ENCODE results near the gene SRRM5. TPM values are rescaled to one million over a fixed set of nuclear protein-coding genes. Genes with fewer than 3 reads are reported as not detected.

Gene SRRM5
- total and polyA plus RNA-seq, 2 experiments from 2014 or later = 0.08 TPM; not detected in 1

DNA sequence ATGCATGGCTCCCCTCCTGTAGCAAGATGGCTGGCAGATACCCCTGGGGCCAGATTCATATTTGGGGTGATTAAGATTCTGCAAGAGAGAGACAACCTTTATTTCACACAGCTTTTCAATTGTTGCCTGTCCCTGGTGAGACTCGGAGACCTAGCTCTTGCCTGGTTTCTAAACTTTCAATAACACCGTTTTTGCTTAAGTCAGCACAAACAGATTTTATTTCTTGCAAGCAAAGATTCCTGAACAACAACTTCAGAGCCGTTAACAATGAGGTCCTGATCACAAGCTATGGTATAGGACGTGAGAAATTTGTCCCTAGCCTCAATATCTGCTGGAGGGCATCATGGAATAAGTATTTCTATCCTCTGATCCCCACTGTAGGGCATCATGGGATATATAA is 30.6 kb downstream of the SRRM5 start:
- Histone ChIP-seq H3F3A (replicated peaks; ENCODE audit: low read depth) (no peaks in the 10 kb centered on the region), H3K79me2 (replicated peaks; ENCODE audit: insufficient read depth) (no peaks in the 10 kb centered on the region), H3K27me3 (ENCODE audit: insufficient read depth) (peaks cover 45% of the 10 kb centered on the region), H3K4me1 (ENCODE audit: insufficient read depth) (peaks cover 8% of the 10 kb centered on the region; the same call in 1 of the 2 replicates), H3K9me2 (ENCODE audit: insufficient read depth) (no peaks in the 10 kb centered on the region), H3K4me3 (no peak overlapping the region), H3K36me3 (ENCODE audit: insufficient read depth) (no peaks in the 10 kb centered on the region), H2AFZ (no peak overlapping the region), H3K27ac (ENCODE audit: low read depth) (no peak overlapping the region), H3K4me2 (no peak overlapping the region), H4K20me1 (replicated peaks; ENCODE audit: insufficient read depth) (peaks cover 4% of the 10 kb centered on the region; the same call in 1 of the 2 replicates)
- Mint-ChIP-seq H3K4me1 (peaks cover 19% of the 10 kb centered on the region), H3K27ac (no peak overlapping the region), H3K9me3 (peaks cover 18% of the 10 kb centered on the region), H3K36me3 (ENCODE audit: low read depth) (peaks cover 29% of the 10 kb centered on the region), H3K4me3 (no peak overlapping the region), H3K27me3 (ENCODE audit: insufficient read depth, low read depth, poor library complexity) (peaks cover 45% of the 10 kb centered on the region)
- TF ChIP-seq EZH2 (IDR thresholded peaks at IDR 0.05; ENCODE audit: low read depth, unreplicated experiment) (no peak), NANOG (IDR thresholded peaks at IDR 0.05; ENCODE audit: borderline replicate concordance) (no peak), EZH2phosphoT487 (IDR thresholded peaks at IDR 0.05; ENCODE audit: unreplicated experiment) (no peak), STAT1 (IDR thresholded peaks at IDR 0.05; ENCODE audit: unreplicated experiment) (no peak), CTCF (conservative IDR thresholded peaks at IDR 0.05; ENCODE audit: low read depth in 2 of 2) (no peak), CREB1 (CRISPR knock-in tag; IDR thresholded peaks at IDR 0.05; ENCODE audit: low read depth) (no peak), ZNF114 (CRISPR knock-in tag; IDR thresholded peaks at IDR 0.05) (no peak), JUNB (IDR thresholded peaks at IDR 0.05; ENCODE audit: unreplicated experiment) (no peak), ZNF331 (CRISPR knock-in tag; IDR thresholded peaks at IDR 0.05; ENCODE audit: low read depth) (no peak), POLR2AphosphoS5 (IDR thresholded peaks at IDR 0.05; ENCODE audit: low read depth) (no peak), ETS1 (IDR thresholded peaks at IDR 0.05) (no peak)
- TF ChIP-seq, protein P1, sequence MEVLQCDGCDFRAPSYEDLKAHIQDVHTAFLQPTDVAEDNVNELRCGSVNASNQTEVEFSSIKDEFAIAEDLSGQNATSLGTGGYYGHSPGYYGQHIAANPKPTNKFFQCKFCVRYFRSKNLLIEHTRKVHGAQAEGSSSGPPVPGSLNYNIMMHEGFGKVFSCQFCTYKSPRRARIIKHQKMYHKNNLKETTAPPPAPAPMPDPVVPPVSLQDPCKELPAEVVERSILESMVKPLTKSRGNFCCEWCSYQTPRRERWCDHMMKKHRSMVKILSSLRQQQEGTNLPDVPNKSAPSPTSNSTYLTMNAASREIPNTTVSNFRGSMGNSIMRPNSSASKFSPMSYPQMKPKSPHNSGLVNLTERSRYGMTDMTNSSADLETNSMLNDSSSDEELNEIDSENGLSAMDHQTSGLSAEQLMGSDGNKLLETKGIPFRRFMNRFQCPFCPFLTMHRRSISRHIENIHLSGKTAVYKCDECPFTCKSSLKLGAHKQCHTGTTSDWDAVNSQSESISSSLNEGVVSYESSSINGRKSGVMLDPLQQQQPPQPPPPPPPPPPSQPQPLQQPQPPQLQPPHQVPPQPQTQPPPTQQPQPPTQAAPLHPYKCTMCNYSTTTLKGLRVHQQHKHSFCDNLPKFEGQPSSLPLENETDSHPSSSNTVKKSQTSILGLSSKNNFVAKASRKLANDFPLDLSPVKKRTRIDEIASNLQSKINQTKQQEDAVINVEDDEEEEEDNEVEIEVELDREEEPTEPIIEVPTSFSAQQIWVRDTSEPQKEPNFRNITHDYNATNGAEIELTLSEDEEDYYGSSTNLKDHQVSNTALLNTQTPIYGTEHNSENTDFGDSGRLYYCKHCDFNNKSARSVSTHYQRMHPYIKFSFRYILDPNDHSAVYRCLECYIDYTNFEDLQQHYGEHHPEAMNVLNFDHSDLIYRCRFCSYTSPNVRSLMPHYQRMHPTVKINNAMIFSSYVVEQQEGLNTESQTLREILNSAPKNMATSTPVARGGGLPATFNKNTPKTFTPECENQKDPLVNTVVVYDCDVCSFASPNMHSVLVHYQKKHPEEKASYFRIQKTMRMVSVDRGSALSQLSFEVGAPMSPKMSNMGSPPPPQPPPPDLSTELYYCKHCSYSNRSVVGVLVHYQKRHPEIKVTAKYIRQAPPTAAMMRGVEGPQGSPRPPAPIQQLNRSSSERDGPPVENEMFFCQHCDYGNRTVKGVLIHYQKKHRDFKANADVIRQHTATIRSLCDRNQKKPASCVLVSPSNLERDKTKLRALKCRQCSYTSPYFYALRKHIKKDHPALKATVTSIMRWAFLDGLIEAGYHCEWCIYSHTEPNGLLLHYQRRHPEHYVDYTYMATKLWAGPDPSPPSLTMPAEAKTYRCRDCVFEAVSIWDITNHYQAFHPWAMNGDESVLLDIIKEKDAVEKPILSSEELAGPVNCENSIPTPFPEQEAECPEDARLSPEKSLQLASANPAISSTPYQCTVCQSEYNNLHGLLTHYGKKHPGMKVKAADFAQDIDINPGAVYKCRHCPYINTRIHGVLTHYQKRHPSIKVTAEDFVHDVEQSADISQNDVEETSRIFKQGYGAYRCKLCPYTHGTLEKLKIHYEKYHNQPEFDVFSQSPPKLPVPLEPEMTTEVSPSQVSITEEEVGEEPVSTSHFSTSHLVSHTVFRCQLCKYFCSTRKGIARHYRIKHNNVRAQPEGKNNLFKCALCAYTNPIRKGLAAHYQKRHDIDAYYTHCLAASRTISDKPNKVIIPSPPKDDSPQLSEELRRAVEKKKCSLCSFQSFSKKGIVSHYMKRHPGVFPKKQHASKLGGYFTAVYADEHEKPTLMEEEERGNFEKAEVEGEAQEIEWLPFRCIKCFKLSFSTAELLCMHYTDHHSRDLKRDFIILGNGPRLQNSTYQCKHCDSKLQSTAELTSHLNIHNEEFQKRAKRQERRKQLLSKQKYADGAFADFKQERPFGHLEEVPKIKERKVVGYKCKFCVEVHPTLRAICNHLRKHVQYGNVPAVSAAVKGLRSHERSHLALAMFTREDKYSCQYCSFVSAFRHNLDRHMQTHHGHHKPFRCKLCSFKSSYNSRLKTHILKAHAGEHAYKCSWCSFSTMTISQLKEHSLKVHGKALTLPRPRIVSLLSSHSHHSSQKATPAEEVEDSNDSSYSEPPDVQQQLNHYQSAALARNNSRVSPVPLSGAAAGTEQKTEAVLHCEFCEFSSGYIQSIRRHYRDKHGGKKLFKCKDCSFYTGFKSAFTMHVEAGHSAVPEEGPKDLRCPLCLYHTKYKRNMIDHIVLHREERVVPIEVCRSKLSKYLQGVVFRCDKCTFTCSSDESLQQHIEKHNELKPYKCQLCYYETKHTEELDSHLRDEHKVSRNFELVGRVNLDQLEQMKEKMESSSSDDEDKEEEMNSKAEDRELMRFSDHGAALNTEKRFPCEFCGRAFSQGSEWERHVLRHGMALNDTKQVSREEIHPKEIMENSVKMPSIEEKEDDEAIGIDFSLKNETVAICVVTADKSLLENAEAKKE (CRISPR knock-in tag; IDR thresholded peaks at IDR 0.05) = no peak
- TF ChIP-seq, protein P2, sequence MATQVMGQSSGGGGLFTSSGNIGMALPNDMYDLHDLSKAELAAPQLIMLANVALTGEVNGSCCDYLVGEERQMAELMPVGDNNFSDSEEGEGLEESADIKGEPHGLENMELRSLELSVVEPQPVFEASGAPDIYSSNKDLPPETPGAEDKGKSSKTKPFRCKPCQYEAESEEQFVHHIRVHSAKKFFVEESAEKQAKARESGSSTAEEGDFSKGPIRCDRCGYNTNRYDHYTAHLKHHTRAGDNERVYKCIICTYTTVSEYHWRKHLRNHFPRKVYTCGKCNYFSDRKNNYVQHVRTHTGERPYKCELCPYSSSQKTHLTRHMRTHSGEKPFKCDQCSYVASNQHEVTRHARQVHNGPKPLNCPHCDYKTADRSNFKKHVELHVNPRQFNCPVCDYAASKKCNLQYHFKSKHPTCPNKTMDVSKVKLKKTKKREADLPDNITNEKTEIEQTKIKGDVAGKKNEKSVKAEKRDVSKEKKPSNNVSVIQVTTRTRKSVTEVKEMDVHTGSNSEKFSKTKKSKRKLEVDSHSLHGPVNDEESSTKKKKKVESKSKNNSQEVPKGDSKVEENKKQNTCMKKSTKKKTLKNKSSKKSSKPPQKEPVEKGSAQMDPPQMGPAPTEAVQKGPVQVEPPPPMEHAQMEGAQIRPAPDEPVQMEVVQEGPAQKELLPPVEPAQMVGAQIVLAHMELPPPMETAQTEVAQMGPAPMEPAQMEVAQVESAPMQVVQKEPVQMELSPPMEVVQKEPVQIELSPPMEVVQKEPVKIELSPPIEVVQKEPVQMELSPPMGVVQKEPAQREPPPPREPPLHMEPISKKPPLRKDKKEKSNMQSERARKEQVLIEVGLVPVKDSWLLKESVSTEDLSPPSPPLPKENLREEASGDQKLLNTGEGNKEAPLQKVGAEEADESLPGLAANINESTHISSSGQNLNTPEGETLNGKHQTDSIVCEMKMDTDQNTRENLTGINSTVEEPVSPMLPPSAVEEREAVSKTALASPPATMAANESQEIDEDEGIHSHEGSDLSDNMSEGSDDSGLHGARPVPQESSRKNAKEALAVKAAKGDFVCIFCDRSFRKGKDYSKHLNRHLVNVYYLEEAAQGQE (IDR thresholded peaks at IDR 0.05; ENCODE audit: unreplicated experiment) = no peak
- DNase-seq (ENCODE audit: low spot score) (no peak), ATAC-seq (no peak)
